NT2/D1 (cell line): ENCODE measurements around the gene IQGAP1.

Experiments
- SUZ12 ChIP-seq: IDR thresholded peaks from 2 replicates; pipeline ENCODE4 v1.6.1; 2011; ENCODE audit not compliant: insufficient read length, insufficient read depth; ENCODE audit errors: extremely low read depth
- ZNF274 ChIP-seq: IDR thresholded peaks from 2 replicates; pipeline ENCODE4 v1.6.1; 2011; ENCODE audit warnings: mild to moderate bottlenecking, low read depth, low read length

GRCh38 chr15:90351479-90352106, 36.4 kb upstream of the IQGAP1 start:
- TF ChIP-seq SUZ12 (no peak), ZNF274 (no peak)
